NB4 (cell line): ENCODE measurements around the gene ADRA2C.

Experiments
- DNase-seq: peaks from one replicate; pipeline ENCODE4 v3.0.0; 2010; ENCODE audit warnings: low read depth
- H3K4me3 ChIP-seq: one replicate; pipeline ENCODE4 v1.5.1; 2011; ENCODE audit warnings: mild to moderate bottlenecking, low read depth, low read length, moderate library complexity
- MYC ChIP-seq: IDR thresholded peaks from 2 replicates; pipeline ENCODE4 v1.6.1; 2011; ENCODE audit warnings: low read depth, low read length
- POLR2A ChIP-seq: IDR thresholded peaks from 2 replicates; pipeline ENCODE4 v1.6.1; 2011; ENCODE audit warnings: mild to moderate bottlenecking; ENCODE audit not compliant: insufficient read length; ENCODE audit errors: extremely low read depth
- TF ChIP-seq, protein P1 (sequence below): IDR thresholded peaks from 2 replicates; pipeline ENCODE4 v1.6.1; 2011; ENCODE audit warnings: low read depth, low read length
- TF ChIP-seq, protein P2 (sequence below): IDR thresholded peaks from one replicate; pipeline ENCODE4 v1.5.1; 2012; ENCODE audit warnings: low read depth, low read length

ADRA2C gene

DNA sequence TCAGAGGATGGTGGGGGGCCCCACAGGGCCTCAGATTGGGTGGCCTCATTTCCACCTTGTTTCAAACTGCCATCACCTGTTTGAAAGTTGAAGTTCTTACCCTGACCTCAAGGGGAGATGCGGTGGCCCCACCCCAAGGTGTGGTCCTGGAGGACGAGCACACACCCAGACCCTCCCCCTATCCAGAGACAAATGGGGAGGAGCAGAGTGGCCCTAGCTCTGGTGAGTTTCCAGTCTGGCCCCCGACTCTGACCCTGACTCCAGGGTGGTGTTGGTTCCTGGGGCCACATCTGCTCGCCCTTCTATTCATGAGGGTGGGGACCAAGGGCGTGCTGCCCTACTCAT, 36.3 kb upstream of the ADRA2C start:
- no peak for DNase-seq
- TF ChIP-seq MYC: no peak
- TF ChIP-seq, protein P1, sequence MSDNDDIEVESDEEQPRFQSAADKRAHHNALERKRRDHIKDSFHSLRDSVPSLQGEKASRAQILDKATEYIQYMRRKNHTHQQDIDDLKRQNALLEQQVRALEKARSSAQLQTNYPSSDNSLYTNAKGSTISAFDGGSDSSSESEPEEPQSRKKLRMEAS: no peak
- TF ChIP-seq, protein P2, sequence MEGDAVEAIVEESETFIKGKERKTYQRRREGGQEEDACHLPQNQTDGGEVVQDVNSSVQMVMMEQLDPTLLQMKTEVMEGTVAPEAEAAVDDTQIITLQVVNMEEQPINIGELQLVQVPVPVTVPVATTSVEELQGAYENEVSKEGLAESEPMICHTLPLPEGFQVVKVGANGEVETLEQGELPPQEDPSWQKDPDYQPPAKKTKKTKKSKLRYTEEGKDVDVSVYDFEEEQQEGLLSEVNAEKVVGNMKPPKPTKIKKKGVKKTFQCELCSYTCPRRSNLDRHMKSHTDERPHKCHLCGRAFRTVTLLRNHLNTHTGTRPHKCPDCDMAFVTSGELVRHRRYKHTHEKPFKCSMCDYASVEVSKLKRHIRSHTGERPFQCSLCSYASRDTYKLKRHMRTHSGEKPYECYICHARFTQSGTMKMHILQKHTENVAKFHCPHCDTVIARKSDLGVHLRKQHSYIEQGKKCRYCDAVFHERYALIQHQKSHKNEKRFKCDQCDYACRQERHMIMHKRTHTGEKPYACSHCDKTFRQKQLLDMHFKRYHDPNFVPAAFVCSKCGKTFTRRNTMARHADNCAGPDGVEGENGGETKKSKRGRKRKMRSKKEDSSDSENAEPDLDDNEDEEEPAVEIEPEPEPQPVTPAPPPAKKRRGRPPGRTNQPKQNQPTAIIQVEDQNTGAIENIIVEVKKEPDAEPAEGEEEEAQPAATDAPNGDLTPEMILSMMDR: no peak
- TF ChIP-seq POLR2A: no peak
- H3K4me3 ChIP-seq: no peak overlapping the region

DNA sequence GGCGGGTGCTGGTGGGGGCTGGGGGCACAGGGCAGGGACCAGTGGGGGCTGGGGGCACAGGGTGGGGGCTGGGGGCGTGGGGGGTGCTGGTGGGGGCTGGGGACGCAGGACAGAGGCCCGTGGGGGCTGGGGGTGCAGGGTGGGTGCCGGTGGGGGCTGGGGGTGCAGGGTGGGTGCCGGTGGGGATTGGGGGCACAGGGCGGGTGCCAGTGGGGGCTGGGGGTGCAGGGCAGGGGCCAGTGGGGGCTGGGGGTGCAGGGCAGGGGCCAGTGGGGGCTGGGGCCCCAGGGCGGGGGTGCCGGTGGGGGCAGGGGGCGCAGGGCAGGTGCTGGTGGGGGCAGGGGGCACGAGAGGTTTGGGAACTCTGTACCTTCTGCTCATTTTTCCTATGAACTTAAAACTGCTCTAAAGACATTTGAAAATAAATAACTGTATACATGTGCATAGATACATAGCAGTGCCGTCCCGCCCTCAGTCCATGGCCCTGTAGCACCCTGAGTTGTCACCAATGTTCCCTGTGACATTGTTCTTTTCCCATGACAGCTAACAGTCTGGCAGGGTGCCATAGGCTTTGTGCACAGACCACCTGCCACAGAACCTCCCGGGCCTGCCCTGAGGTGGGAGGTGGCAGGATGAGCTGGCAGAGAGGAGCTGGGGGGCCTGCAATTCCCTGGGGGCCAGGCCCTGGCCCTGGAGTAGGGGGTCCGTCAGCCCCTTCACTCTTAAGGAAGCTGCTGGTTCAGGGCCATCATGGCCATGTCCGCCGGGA, 35.6 kb upstream of the ADRA2C start:
- no peak for DNase-seq

DNA sequence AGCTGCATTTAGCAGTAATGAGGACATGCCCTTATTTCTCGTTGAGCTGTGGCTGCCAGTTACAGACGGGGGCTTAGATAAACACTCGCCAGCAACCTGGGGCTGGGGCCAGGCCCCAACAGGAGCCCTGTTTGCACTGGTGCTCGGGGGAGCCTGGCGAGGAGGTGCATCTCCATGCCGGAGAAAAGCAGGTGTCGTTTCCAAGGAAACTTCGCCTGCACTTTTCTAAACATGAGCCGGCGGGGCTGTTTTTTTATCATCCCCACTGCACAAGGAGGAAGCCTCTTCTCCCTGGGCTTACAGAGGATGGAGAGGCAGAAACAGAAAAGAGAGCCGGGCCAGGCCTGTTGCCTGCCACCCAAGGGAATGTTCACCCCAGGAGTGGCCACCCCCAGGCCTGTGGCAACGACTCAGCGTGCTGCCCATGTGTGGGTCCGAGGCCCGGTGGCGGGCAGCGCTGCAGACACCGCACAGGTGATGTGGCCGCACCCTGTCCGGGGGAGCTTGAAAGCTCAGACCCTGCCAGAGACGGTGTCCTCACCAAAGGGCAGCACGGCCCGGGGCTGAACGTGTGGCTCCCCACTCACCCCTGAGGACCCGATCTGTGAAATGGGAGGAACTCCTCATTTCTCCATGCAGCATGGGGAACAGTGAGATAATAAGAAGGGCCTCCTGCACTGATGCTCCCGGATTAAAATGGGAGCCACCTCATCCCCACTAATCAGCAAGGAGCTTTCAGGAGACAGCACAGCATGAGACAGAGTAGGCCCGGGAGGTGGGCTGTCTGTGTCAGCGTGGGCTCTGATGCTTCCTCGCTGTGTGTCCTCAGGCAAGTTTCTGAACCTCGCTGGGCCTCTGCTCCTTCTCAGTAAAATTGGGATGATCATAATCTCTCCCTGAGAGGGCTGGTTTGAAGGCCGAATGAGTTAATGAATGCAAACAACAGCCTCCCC, 33.8 kb upstream of the ADRA2C start:
- no peak for DNase-seq
- no peak overlapping the region for H3K4me3 ChIP-seq
- TF ChIP-seq, protein P1: no peak
- TF ChIP-seq POLR2A (no peak), MYC (no peak)
- TF ChIP-seq, protein P2: no peak

More for the DNA sequence above, 35.6 kb upstream of the ADRA2C start:
- no peak for TF ChIP-seq MYC
- TF ChIP-seq POLR2A: no peak
- TF ChIP-seq, protein P2: no peak
- TF ChIP-seq, protein P1: no peak
- no peak overlapping the region for H3K4me3 ChIP-seq

DNA sequence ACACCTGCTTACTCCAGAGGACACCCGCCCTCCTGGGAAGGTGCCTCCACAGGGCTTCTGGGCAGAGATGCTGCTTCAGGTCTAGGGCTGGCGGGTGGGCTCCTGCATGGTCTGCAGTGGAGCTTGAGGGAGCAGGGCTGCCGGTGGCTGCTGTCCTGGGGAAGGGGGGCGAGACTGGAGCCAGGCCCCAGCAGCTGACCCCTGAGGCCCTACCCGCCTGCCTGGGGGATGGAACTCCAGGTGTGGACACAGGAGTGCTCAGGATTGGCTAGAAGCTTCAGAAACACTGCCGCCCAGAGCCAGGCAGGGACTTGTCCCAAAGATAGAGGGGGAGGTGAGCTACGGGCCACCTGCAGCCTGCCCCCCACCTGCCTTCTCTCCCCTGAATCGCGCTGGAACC, 33.0 kb upstream of the ADRA2C start:
- no peak overlapping the region for H3K4me3 ChIP-seq
- no peak for DNase-seq
- TF ChIP-seq, protein P1: no peak

DNA sequence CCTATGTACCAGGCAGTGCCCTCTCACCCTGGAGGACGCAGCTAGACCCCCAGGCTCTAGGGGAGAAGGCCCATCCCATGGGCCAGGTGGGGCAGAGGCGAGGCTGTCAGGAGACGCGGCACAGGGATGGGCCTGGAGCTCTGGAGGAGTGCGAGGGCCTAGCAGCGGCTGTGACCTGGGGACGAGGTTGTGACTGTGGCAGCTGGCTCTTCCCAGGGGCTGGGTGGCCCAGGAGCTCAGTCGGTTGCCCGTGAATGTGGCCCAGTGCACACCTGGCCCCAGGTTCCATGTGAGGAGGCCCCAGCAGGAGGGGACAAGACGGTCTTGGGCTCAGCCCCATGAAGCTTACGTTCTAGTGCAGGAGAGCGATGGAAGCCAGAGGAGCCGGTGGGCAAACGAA, 31.0 kb upstream of the ADRA2C start:
- no peak for DNase-seq
- TF ChIP-seq, protein P1: no peak
- no peak for TF ChIP-seq MYC
- no peak overlapping the region for H3K4me3 ChIP-seq

DNA sequence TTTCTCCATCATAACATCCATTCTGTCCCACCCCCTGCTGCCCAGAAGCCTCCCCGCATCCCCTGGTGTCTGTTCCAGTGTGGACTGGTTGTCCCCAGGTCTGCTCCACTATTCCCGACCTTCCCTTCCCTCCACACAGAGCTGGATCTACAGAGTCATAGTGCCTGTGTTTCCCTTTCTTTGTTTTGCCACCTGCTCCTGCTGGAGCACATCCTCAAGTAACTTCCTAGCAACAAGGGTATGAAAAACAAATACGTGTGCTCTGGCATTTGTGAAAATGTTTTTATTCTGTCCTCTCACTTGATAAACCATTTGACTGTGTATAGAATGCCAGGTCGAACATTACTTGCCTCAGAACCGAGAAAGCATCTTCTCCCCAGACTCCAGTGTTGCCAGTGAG, 29.9 kb upstream of the ADRA2C start:
- TF ChIP-seq POLR2A: no peak
- no peak for TF ChIP-seq MYC
- H3K4me3 ChIP-seq: no peak overlapping the region
- DNase-seq: no peak

DNA sequence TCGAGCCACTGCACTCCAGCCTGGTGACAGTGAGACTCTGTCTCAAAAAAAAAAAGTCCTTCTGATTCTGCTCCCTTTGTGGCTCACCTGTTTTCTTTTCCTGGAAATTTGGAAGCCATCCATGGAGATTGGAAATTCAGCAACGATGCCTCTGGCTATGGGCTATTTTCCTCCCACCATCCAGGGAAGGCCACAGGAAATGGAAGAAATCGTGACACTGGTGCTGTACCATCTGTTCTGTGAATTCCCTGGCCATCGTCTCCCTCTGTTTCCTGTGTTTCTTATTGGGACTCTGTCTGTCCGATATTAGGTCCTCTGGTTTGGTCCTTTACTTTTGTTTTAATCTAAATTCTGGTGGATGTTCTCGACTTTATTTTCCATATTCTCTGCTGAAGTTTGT, 29.4 kb upstream of the ADRA2C start:
- no peak for DNase-seq
- no peak overlapping the region for H3K4me3 ChIP-seq
- TF ChIP-seq, protein P2: no peak
- TF ChIP-seq MYC (no peak), POLR2A (no peak)
- TF ChIP-seq, protein P1: no peak
